ENCODE results near the gene HSD17B3.
"Not testable (repeated sequence)": the region's sequence is repeated elsewhere in the genome, so short reads cannot be mapped to it uniquely, and the experiment has no call there.

The HSD17B3 gene

DNA sequence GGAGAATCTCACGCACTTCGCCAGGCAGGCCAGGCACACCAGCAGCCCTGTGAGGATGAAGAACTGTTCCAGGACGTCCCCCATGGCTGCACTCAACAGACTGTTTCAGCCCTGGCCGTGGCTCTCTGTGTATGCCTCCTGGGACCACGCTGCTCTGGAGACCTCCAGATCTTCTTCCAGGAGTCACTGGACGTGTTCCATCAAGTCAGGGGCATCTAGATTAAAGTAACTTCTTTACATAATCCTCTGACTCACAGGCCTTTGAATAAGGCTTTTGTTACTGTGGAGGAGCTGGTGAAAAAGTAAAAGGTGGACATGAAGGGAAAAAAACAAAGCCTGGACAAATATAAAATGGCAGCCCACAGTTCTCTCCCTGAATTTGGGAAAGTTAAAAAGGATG is at the start of gene HSD17B3:
HSD17B3 (minus strand) TSS at position 156 of the 400 bp plus-strand sequence; CDS start at position 84, 72 bp downstream.
- no peak for DNase-seq (ENCODE audit: low read depth)

- DNase-seq (ENCODE audit: low read depth) = no peak
Measured at GRCh38 chr9:96350866-96351265, 48.9 kb upstream of the HSD17B3 start.

DNA sequence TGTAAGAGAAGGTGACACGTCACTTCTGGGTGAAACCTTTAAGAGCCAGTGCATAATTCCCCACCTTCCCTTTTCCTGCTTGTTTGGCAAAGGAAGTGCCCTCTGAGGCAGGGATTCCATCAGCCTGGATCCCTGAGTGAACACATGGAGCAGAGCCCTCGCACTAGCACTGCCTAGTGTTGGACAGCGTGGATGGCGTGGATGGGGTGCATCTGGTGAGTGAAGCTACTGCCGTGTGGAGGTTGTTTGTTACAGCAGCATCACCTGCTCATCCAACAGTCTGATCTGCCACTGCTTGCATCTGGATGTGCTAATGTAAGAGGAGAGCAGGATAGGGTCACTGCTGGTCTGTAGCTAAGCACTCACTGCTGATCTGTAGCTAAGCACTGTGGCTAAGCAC is 46.3 kb upstream of the HSD17B3 start:
- no peak for DNase-seq (ENCODE audit: low read depth)

DNA sequence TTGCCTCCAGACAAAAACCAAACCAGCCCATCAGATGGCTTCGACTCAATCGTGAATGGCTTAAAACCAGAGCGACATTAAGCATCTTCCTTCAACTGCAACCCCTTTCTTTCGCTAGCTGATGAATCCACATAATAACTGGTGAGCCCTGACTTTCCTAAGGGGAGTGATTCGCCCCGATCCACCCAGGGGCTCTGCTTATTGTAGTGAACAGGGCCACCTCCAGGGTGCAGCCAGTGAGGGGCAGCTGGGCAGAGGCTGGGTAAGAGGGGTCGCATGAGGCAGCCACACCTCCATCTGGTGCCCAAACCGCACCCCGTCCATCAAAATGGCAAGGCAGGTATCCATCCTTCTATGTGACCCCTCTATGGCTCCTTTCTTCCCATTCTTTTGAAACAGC is 43.6 kb upstream of the HSD17B3 start:
- DNase-seq (ENCODE audit: low read depth) = no peak

DNA sequence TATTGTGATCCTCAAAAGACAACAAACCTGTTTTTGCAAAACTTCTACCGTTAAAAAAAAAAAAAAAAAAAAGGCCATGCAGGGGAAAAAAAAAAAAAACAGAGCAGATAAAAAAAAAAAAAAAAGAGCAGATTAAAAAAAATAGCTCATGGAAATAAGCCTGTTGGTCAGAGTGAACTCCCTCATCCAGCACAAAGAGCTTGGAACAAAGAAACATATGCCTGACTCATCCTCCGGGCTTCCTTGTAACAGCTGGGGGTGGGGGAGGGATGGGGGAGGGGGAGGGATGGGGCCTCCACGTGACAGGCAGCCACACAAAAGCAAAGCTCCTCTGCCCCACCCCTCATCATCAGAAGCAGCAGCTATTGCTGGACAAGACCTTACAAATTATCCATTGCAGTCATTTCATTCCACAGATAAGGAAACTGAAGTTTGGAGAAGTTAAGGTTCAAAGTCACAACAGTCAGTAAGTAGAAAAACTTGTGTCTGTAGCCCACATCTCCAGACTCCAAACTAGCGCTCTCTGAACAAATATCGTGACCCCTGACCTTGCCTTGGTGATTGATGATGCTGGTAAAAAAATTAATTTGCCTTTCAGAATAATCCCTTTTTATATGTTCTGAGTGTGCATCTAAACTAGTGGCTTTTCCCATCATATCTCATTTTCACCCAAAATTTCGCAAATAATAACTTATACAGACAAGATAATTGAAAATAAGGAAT is 42.6 kb upstream of the HSD17B3 start:
- DNase-seq (ENCODE audit: low read depth) = no peak

DNA sequence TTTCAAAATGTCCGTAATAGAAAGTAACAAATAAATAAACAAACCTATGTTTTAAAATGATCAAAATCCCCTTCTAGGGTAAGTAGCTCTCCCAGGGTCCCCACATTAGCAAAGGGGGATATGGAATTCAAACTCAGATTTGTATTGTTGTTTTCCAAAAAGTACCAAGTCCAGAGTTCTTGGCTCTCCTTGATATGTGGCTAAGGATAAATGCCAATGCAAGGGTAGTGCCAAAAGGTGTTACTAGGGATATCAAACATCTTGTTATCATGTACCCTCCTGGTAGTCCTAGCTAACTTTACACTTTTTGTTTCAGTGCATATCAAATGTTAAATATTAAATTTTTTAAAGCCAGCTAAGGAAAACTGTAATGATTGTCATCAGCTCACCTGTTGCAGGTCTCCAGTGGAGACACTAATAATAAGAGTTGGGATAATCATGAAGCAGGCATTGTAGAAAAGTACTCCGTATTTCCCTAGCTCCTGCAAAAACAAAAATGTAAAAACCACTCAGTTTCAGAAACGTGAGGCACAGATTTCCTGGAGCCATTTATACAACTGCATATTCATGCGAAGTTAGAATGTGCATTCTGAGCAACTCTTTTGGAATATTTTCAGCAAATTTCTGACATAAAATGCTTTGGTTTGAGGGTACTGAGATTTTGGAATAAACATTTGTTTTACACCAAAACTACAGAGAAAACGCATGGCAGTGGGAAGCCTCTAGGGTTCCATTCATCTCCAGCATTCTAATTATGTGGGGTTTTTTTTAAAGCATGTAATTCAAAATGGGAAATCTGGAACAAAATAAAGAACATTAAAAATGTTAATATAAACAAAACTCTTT is 41.8 kb upstream of the HSD17B3 start:
- no peak for DNase-seq (ENCODE audit: low read depth)

DNA sequence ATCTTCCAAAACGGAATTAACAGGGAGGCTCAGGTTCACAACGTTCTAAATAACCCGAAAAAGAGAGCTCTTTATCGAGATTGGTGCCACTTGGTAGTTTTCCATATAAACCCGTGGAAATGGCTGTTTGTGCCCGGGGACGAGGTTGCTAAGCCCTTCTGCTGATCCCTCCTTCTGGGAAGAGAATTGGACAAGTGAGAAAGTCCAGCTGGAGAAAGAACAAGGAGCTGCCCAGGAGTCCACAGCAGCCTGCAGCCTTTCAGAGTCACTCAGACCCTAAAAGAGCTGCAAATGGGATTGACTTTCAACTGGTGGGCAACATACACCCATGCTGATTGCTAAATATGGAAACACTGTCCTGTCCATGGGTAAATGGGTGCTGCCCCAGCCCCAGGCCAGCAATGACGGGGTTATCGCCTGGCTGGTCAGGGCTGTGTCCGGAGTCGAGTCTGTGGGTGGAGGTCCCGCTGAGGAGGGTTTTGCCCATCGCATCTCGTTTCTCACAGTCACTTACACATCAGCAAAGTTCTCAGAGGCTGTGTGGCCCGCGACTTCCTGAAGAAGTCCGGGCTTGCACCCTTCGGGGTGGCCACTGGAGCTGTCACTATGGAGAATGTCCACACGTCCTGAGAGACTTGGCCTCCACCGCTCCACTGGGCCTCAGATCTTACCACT is 40.7 kb upstream of the HSD17B3 start:
- no peak for DNase-seq (ENCODE audit: low read depth)

DNA sequence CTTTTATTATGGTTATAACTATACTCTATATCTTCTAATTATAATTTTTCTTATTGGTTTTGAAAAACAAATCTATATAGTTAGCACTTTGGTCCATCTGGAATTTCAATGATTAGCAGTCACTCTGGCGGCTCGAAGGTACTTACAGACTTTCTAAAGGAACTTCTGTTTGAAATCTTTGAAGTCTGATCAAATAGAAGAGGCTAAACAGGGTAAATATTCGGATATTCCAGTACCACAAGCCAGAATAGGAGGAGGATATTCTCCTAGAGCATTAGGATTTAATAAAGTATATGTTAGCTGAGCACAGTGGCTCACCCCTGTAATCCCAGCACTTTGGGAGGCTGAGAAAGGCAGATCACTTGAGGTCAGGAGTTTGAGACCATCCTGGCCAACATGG is 38.7 kb upstream of the HSD17B3 start:
- no peak for DNase-seq (ENCODE audit: low read depth)

GRCh38 chr9:96338299-96338698 is 36.3 kb upstream of the HSD17B3 start:
- no peak for DNase-seq (ENCODE audit: low read depth)

- no peak for DNase-seq (ENCODE audit: low read depth)
Measured at GRCh38 chr9:96333958-96334357, 32.0 kb upstream of the HSD17B3 start.

DNA sequence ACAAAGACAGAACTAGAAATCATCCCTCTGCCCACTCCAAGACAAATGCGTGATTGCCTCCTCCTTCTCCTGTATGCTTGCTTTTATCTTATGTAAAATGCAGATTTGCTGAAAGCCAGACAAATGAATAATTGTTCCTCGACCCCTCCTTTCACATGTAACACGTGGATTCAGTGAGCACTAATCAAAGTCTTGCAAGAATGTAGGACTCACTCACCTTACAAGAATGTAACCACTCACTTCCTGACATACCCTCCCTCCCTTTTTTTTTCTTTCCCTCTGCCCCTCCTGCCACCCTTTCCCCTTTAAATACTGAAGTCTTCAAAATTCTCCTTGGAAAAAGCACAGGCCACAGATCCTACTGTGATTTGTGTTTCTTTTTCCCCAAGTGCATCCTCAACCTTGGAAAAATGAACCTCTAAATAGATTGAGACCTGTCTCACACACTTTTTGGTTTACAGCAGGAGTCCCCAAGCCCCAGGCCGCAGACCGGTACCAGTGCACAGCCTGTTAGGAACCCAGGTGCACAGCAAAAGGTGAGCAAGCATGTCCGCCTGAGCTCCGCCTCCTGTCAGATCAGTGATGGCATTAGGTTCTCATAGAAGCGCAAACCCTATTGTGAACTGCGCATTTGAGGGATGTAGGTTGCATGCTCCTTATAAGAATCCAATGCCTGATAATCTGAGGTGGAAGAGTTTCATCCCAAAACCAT is 29.4 kb upstream of the HSD17B3 start:
- DNase-seq (ENCODE audit: low read depth) = no peak

DNA sequence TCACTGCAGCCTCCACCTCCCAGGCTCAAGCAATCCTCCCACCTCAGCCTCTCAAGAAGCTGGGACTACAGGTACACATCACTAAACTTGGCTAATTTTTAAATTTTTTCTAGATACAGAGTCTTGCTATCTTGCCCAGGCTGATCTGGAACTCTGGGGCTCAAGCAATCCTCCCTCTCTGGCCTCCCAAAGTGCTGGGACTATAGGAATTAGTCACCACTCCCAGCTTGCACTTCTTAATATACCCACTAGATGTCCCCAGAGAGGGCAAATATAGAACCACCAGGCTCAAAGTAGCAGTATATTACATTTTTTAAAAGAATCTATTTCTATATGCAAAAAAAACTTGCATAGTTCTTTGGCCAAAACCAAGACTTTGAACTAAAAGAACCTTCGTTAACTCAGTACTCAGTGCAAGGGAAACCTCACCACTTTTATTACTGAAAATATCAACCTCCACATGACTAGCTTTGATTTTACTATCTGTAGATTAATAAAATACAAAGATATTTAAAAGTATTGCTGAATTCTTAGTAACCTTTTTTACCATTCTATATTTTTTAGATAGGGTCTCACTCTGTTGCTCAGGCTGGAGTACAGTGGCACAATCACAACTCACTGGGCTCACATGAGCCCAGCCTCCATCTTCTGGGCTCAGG is 25.8 kb upstream of the HSD17B3 start:
- no peak for DNase-seq (ENCODE audit: low read depth)

- no peak for DNase-seq (ENCODE audit: low read depth)
Measured at GRCh38 chr9:96323169-96323568, 21.2 kb upstream of the HSD17B3 start.

GRCh38 chr9:96322736-96323135 is 20.8 kb upstream of the HSD17B3 start:
- DNase-seq (ENCODE audit: low read depth) = not testable (repeated sequence)

- DNase-seq (ENCODE audit: low read depth) = not testable (repeated sequence)
Measured at GRCh38 chr9:96322210-96322609, 20.2 kb upstream of the HSD17B3 start.

- no peak for DNase-seq (ENCODE audit: low read depth)
Measured at GRCh38 chr9:96321515-96321914, 19.5 kb upstream of the HSD17B3 start.

GRCh38 chr9:96320749-96321280 is 18.8 kb upstream of the HSD17B3 start:
- DNase-seq (ENCODE audit: low read depth) = no peak

GRCh38 chr9:96318921-96319565 is 17.1 kb upstream of the HSD17B3 start:
- DNase-seq (ENCODE audit: low read depth) = no peak

GRCh38 chr9:96317335-96317980 is 15.5 kb upstream of the HSD17B3 start:
- peak; percentile 31 for DNase-seq (ENCODE audit: low read depth)

GRCh38 chr9:96309850-96310249 is 7.9 kb upstream of the HSD17B3 start:
- no peak for DNase-seq (ENCODE audit: low read depth)
